ENCODE data around the gene DNAJC6. TPM values are rescaled to one million over a fixed set of nuclear protein-coding genes. Genes with fewer than 3 reads are reported as not detected.

Gene DNAJC6
- total and polyA plus RNA-seq, 2 of the 13 experiments (the other 11 are each of a cell fraction or from before 2014, with no cell fraction given), result 1.0 to 1.6 TPM

GRCh38 chr1:65359888-65360287 lies 50.5 kb downstream of the DNAJC6 start:
- H2AFZ ChIP-seq (ENCODE audit: low read length), result no peak overlapping the region
- H3K36me3 ChIP-seq (replicated peaks in 1 of 2; ENCODE audit: control insufficient read depth in 1 of 2, insufficient read depth in 2 of 2, low read length in 2 of 2), result no peaks in the 10 kb centered on the region
- peak; percentile 67 for ATAC-seq
- no peak for FAIRE-seq
- 2% methylated on average over 3 of the region's 3 CpGs for WGBS (ENCODE audit: low lambda C conversion rate)
- no peak overlapping the region for H3K9ac ChIP-seq (ENCODE audit: insufficient read depth, low read depth, low read length)
- TF ChIP-seq MAFK (conservative IDR thresholded peaks at IDR 0.05 in 1 of 2, IDR thresholded peaks at IDR 0.05 in 1 of 2; ENCODE audit: low read length in 2 of 2) (peak; percentile 76 to 85), HNF4G (IDR thresholded peaks at IDR 0.05; ENCODE audit: borderline replicate concordance, low read depth, low read length) (0 out of 2 replicates have a peak, but pooled peaks have one; percentile 16), HNF4G (CRISPR knock-in tag; IDR thresholded peaks at IDR 0.05; ENCODE audit: borderline replicate concordance, low read depth) (no peak), SOX13 (IDR thresholded peaks at IDR 0.05) (no peak), SOX13 (CRISPR knock-in tag; conservative IDR thresholded peaks at IDR 0.05 in 1 of 2, IDR thresholded peaks at IDR 0.05 in 1 of 2) (peak in 1 of 2 experiments; percentile 17; a peak in 1 of 4 replicates), CEBPB (IDR thresholded peaks at IDR 0.05; ENCODE audit: borderline replicate concordance, low read depth, low read length) (peak; percentile 71; the same call in 1 of the 2 replicates), MAFF (IDR thresholded peaks at IDR 0.05; ENCODE audit: low read depth, low read length) (peak; percentile 77), ZNF574 (CRISPR knock-in tag; IDR thresholded peaks at IDR 0.05) (no peak)
- no peaks in the 10 kb centered on the region for H4K20me1 ChIP-seq (ENCODE audit: insufficient read depth, low read length)
- H3K4me1 ChIP-seq (ENCODE audit: insufficient read depth, low read length), result peaks cover 13% of the 10 kb centered on the region
- intact Hi-C loops (cut with micrococcal nuclease; ENCODE audit: unreplicated experiment) (no loop called here), in situ Hi-C loops (cut with HindIII; ENCODE audit: extremely low pct_ligation_motif_present, low pct_unique_long_range_greater_than_20kb) (no loop called here)
- CTCF ChIA-PET (ENCODE audit: low intra/inter-chr PET ratio, low total read pairs), result no interaction called here
- peak; percentile 56 for DNase-seq (ENCODE audit: low spot score)
- H3K4me2 ChIP-seq (ENCODE audit: low read depth, low read length), result no peak overlapping the region
- no peaks in the 10 kb centered on the region for H3K9me3 ChIP-seq (ENCODE audit: low read length)
- no peak overlapping the region for H3K4me3 ChIP-seq (replicated peaks in 1 of 3; ENCODE audit: insufficient read depth in 1 of 3, low read depth in 2 of 3, low read length in 3 of 3)
- H3K27me3 ChIP-seq (ENCODE audit: control insufficient read depth in 1 of 2, insufficient read depth in 2 of 2, low read length in 2 of 2), result no peaks in the 10 kb centered on the region
- no TSS peak for BruUV-seq (replicated peaks)
- no peak overlapping the region for H3K27ac ChIP-seq (ENCODE audit: extremely low read length, insufficient read depth, low read length)
- POLR2A ChIA-PET, result no interaction called here
- no peaks in the 10 kb centered on the region for H3K79me2 ChIP-seq (ENCODE audit: insufficient read depth, low read length)
